ENCODE results near the gene LAT.
"Not testable (repeated sequence)": the region's sequence is repeated elsewhere in the genome, so short reads cannot be mapped to it uniquely, and the experiment has no call there.

The LAT gene, protein sequence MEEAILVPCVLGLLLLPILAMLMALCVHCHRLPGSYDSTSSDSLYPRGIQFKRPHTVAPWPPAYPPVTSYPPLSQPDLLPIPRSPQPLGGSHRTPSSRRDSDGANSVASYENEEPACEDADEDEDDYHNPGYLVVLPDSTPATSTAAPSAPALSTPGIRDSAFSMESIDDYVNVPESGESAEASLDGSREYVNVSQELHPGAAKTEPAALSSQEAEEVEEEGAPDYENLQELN

DNA sequence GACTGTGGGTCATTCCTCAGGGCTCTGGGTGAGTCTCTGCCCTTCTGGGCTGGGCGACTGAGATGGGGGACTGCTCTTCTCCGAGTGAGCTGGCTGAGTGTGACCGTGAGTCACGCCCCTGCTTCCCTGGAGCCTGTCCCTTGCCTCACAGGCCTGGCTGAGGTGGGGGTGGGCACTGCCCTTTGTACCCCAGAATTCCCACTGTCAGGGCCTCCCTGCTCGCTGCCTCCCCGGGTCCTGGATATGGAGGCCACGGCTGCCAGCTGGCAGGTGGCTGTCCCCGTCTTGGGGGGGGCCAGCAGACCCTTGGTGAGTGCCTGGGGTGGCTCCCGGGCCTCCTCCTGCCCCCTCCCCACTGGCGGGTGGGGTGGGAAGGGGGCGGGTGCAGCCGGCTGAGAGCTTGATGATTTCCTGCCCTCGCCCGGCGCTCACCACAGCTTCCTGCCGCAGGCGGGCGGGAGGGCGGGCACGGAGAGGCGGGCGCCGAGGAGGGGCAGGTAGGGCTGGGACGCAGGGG lies at the start of gene LAT:
TSS of gene LAT (plus strand) at position 434 of the 517 bp plus-strand sequence. CDS start 366 bp downstream, outside the sequence.
- FAIRE-seq: no peak

DNA sequence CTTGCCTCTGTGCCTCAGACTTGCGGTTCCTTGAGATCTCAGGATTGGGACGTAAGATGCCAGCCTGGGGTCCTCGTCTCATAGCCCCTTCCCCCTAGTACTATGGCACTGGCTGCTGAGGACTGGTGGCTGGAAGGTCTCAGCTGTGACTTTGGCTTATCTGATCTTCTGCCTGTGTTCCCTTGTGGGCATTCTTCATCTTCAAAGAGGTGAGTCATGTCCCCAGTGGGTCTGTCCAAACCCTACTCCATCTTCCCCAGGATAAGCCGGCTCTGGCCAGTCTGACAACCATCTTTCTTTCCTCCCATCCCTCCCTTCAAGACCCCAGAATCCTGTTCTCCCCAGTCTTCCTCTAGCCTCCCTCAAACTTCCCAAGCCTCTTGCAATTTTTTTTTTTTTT lies 49.5 kb upstream of the LAT start:
- FAIRE-seq: no peak

DNA sequence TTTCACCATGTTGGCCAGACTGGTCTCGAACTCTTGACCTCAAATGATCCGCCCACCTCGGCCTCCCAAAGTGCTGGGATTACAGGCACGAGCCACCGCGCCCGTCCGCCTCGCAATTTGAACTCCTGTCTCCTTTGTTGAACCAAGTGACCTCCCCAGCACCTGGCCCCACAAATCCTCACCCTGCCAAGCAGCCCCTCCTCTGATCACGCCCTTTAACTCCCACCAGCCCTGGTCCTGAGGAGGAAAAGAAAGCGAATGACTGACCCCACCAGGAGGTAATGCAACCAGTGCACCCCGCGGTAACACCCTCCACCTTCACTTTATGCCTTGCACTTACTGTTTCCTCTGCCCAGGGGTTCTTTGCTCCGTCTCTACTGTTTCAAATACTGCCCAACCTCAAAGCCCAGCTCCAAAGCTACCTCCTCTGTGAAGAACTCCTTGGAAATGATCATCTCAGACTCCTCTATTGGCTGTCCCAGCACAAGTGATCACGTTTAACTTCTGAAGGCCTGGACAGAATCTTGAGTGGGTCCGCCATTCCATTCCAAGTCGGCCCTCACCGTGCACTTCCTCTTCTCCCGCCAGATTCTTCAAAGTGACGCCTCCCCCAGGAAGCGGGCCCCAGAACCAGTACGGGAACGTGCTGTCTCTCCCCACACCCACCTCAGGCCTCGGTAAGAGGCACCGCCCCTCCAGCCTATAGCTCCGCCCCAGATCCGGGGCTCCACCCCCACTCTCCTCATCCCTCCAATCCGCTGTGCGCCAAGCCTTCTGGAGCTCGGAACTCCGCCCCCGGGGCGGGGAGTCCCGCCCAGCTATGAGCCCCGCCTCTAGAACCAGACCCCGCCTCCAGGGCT lies 48.7 kb upstream of the LAT start:
- no peak for FAIRE-seq

DNA sequence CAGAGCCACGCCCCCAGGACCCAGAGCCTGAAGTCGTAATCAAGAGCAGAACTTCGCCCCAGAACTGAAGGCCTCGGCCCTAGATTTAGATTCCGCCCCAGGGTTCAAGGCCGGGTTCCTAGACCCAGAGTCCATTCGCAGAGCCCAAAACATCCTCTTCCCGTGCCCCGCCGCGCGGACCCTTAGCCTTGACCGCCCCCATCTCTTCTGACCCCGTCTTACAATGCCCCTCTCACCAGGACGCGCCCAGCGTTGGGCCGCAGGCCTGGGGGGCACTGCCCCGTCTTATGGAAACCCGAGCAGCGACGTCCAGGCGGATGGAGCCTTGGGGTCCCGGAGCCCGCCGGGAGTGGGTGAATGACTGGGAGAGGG lies 48.1 kb upstream of the LAT start:
- FAIRE-seq: no peak

DNA sequence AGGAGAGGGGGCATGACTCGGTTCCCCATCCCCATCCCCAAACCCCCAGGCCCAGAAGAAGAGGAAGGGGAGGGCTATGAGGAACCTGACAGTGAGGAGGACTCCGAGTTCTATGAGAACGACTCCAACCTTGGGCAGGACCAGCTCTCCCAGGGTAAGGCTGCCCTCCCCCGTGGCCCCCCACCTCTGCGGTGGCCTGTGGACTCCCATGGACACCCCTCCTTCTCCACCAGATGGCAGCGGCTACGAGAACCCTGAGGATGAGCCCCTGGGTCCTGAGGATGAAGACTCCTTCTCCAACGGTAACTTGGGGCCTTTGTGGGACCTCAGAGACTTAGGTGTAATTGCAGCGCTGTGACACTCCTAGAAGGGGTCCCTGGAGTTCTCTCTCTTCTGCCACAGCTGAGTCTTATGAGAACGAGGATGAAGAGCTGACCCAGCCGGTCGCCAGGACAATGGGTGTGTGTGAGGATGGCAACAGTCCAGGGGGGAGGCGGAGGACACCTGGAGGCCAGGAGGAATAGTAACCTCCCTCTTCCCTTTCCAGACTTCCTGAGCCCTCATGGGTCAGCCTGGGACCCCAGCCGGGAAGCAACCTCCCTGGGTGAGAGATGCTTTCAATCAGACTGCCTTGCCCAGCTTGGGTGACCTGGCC lies 47.5 kb upstream of the LAT start:
- no peak for FAIRE-seq

DNA sequence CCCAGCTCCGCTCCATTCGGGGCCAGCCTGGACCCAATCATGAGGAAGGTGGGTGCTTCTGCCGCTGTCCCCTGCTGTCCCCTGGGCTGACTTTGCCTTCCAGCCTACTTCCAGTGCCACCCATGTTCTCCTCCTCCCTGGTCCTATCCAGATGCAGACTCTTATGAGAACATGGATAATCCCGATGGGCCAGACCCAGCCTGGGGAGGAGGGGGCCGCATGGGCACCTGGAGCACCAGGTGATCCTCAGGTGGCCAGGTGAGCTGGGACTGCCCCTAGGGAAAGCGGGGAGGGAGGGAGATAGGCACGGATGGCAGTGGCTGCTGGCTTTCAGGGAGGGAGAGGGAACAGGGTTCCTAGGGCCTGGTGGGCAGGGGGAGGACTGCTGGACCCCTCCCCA lies 46.1 kb upstream of the LAT start:
- FAIRE-seq: no peak

DNA sequence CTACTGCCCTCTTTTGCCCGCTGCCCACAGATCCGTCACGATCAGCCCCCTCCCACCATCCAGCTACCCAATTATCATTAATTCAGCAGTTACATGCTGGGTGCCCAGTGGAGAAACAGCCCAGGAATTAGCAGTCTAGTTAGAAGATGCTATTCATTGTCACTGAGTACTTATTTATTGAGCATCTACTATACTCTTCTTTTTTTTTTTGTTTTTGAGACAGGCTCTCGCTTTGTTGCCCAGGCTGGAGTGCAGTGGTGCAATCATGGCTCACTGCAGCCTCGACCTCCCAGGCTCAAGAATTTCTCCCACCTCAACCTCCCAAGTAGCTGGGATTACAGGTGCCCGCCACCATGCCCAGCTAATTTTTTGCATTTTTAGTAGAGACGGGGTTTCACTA lies 45.0 kb upstream of the LAT start:
- FAIRE-seq: not testable (repeated sequence)

DNA sequence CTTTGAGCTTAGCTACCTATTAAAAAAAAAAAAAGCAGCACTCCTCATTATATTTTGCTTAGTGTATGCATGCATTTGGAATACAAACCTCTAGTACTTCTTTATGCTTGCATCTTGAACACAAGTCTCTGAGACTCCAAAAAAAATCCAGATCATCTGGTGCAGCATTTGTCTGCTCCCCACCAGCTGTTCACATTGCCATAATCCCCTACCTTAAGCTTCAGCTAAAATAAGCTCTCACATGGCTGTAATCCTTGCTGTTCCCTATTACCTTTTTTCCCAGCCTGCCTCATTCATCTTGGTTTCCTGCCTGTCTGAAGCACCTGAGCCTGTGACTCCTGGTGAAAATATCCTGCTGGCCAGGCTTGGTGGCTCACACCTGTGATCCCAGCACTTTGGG lies 41.6 kb upstream of the LAT start:
- no peak for FAIRE-seq

DNA sequence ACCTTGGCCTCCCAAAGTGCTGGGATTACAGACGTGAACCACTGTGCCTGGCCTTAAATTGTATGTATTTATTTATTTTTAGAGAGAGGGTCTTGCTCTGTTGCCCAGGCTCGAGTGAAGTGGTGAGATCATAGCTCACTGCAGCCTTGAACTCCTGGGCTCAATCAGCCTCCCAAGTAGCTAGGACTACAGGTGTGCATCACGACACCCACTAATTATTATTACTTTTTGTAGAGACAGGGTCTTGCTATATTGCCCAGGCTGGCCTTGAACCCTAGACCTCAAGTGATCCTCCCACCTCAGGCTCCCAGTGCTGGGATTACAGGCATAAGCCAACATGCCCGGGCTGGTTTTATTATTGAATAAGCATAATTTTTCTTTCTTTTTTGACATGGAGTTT lies 38.2 kb upstream of the LAT start:
- no peak for FAIRE-seq

DNA sequence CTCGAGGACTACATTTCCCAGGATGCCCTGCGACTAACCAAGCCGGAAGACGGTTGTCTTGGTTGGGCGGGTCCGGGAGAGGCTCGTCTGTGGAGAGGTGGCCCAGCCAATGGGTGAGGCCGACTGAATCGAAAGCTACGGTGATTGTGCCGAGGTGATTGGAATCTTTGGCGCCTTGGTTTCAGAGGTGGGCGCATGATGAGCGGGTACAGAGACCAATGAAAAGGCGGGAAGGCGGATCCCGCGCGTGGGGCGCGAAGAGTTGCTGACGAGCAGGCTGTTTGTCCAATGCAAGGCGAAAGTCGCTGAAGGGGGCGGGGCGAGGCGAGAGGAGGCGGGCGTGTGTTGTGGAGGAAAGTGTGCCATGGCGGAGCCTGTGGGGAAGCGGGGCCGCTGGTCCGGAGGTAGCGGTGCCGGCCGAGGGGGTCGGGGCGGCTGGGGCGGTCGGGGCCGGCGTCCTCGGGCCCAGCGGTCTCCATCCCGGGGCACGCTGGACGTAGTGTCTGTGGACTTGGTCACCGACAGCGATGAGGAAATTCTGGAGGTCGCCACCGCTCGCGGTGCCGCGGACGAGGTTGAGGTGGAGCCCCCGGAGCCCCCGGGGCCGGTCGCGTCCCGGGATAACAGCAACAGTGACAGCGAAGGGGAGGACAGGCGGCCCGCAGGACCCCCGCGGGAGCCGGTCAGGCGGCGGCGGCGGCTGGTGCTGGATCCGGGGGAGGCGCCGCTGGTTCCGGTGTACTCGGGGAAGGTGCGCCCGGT lies 34.0 kb upstream of the LAT start, which contains the start of gene NFATC2IP:
TSS of gene NFATC2IP (plus strand) at position 290 of the 762 bp plus-strand sequence. CDS start at position 365, 75 bp downstream.
- peak; percentile 36 for FAIRE-seq

DNA sequence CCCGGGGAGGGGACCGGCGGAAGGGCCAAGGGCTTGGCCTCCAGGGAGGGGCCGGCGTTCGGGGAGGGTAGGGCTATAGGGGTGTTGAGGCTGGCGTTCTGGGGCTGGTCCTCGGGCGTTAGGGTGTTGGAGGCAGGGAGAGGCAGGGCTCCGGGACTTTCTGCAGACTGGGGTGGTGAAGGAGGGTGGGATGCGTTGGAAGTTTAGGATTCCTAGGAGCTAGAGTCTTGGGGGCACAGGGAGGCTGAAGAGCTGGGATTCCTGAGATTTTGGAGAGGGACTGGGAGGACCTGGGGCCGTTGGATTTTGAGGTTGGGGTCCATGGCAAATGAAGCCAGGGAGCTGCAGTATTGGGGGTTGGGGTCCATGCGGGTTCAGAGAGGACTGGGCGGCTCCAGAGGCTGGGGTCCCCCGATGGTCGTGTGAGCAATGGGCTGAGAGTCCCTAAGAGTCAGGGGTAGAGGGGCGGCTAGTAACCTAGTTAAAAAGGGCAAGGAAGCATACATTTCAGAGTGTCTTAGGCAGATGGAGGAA lies 33.4 kb upstream of the LAT start:
- FAIRE-seq: no peak

DNA sequence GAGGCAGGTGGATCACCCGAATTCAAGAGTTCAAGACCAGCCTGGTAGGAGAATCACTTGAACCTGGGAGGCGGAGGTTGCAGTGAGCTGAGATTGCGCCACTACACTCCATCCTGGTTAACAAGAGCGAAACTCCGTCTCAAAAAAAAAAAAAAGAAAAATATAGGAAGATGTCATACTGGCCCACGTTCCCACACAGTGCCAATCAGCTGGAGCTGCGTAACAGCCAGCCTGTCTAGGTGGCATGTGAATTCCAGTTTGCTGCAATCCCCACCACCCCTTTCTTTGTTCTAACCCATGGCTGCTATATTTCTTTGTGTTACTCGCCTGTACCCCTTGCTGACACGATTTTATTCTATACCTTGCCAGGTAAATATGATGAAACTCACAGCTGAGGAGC lies 26.6 kb upstream of the LAT start:
- FAIRE-seq: no peak

DNA sequence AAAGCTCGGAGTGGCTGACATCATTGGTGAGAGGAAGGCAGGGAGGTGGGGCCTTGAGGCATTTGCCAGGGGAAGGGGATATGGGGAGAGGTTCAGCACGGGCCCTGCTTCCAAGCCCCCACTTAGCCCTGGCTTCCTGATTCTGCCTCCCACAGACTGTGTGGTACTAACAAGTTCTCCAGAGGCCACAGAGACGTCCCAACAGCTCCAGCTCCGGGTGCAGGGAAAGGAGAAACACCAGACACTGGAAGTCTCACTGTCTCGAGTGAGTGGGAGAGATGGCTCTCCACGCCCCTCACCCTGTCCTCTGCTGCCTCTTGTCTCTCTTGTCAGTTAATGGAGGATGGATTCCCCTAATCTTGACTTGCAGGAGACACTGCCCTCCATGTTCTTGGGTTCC lies 26.0 kb upstream of the LAT start:
- FAIRE-seq: no peak

DNA sequence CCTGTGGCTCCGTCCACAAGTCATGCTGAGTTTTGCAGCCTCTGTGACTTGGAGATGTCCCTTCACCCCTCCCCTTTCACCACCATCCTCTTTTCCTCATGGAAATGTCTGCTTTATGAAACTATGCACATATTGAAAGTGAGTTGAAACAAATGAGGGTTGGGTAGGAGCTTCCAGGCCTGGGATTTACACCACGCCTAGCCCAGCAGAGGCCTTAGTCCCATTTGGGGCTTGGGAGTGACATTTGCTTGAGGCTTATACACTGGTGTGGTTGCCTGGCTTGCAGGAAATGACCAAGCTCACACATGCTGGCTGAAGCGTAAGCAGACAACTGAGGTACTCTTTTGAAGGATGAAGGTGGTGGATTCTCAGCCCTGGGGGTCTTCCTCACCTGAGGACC lies 20.8 kb upstream of the LAT start:
- no peak for FAIRE-seq

DNA sequence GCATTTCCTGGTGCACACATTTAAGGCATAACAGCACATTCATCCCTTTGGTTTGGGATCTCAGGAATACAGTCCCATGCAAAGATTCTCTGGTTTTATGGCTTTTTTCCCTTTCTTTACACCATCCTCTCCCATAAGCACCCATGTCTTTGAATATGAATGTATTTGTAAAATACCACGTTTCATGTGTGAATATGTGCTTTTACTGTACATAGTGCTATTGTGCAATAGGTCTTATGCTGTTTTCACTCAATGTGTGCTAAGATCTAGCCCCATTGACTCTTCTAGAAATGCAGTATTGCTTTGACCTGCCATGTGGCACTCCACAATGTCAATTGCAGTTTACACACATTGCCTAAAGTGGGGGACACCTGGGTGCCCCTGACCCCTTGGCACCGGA lies 20.4 kb upstream of the LAT start:
- FAIRE-seq: no peak

DNA sequence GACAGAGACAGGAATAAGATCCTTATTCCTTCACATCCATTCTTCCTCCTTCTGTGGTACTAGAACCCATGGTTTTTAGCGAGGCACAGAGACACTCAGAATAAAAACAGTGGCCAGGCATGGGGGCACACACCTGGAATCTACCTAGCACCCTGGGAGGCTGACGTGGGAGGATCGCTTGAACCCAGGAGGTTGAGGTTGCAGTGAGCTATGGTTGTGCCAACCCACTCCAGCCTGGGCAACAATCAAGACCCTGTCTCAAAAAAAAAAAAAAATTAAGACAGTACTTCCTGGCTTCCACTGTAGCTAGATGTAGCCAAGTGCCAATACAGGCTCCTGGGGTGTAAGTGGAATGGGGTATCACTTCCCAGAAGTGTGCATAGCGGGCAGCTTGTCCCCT lies 17.7 kb upstream of the LAT start:
- FAIRE-seq: no peak

DNA sequence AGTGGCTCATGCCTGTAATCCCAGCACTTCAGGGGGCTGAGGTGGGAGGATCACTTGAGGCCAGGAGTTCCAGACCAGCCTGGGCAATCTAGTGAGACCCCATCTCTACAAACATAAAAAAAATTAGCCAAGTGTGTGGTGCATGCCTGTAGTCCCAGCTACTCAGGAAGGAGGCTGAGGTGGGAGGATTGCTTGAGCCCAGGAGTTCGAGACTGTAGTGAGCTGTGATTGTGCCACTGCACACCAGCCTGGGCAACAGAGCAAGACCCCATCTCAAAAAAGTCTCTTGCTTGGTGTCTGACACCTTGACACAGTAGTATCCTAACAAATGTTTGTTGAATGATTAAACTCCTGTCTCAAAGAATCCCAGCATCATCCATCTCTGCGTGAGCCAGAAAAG lies 15.2 kb upstream of the LAT start:
- not testable (repeated sequence) for FAIRE-seq

DNA sequence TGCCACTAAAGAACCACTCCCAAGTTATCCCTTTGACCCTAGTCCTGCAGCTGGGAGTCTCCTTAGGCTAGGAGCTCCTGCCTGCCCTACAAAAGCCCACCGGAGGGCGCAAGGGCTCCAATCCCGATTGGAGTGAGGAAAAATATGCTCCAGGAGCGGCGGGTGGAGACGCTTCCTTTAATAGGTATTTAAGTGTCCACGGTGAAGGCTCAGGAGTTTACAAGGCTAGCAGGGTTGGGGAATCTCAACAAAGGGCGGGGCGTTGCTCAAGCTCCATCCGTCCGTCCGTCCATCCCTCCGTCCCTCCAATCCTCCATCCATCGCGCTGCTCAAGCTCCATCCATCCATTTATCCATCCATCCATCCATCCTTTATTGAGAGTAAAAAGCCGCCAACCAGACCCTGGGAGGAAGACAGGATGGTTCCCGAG lies 10.8 kb upstream of the LAT start:
- no peak for FAIRE-seq

DNA sequence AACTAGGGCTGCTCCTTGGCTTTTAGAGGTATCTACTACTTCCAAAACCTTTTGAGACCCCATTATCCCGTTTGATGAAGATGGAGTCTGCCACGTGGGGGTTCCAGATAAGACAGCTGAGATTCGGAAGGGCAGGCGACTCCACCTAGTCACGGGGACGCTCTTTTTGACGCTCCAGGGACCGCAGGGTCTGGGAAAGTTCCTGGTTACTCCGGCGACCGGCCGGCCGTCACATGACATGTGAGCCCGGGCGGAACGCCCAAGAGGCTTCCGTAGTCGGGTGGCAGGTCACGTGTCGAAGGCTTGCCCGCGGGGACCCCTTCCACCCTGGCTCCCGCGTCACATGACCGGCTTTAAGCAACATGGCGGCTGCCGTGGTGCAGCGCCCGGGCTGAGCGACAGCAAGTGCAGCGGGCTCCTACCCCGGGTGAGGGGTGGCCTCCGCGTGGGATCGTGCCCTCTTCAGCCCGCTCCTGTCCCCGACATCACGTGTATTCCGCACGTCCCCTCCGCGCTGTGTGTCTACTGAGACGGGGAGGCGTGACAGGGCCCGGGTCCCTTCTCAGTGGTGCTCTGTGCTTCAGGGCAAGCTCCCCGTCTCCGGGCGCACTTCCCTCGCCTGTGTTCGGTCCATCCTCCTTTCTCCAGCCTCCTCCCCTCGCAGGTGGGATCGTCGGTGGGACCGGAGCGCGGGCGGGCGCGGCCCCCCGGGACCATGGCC lies 10.3 kb upstream of the LAT start, which contains the start of gene SPNS1:
TSS of gene SPNS1 (plus strand) at position 342 of the 721 bp plus-strand sequence. CDS start at position 716, 374 bp downstream.
- FAIRE-seq: peak; percentile 9

DNA sequence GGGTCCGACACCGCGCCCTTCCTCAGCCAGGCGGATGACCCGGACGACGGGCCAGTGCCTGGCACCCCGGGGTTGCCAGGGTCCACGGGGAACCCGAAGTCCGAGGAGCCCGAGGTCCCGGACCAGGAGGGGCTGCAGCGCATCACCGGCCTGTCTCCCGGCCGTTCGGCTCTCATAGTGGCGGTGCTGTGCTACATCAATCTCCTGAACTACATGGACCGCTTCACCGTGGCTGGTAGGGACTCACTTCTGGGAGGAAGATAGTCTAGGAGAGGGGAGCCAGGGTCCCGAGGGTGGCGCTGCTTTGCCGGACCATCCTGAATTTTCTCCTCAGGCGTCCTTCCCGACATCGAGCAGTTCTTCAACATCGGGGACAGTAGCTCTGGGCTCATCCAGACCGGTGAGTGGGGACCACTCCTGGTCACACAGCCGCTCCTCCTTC lies 9.7 kb upstream of the LAT start:
- FAIRE-seq: no peak

Data from islet of Langerhans (tissue), 1 donor.